ENCODE results near the gene CLDN6.

The CLDN6 gene

DNA sequence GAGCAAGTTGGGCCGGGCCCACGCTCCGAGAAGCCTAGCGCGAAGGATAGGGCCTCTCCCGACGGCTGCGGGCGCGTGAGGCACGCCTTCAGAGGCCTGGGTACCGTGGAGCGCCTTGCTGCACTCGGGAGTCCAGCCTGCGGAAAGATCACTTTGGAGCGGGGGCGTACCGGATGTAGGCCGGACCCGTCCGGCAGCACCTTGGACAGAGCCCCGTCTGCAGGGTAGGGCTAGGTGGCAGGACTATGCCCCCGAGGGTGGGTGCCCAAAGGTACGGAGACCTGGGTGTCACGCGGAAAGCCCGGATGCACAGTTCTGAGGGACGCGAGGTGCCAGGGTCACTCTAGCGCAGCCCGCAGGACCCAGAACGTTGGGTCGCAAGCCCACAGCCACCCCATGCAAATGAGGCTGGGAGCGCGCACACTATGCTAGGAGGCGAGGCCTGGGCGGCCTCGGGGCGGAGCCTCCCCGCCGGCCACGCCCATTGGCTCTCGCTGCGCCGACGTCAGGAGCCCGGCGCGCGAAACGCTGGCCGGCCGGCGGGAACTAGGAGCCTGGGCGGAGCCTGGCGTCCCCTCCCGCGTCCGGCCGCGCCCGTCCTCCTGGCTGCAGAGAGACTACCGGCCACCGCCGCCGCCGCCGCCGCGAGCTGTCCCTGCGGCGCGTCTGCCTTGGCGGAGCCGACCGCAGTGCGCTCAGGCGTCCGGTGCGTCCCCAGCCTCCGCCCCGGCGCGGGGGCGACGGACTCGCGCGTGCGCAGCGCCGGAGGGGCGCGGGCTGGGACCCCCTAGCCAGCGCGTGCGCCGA is 49.0 kb downstream of the CLDN6 start, which contains the start of gene PAQR4:
Gene PAQR4, plus strand, starts transcription at position 611 of the 807 bp plus-strand sequence. CDS start 327 bp downstream, outside the sequence.
- Histone ChIP-seq H4K20me1 (ENCODE audit: control insufficient read depth, insufficient read depth, low read depth, low read length) (peaks cover 10% of the 10 kb centered on the region), H3K27me3 (ENCODE audit: control insufficient read depth, low read length) (no peaks in the 10 kb centered on the region), H3K36me3 (ENCODE audit: control insufficient read depth, low read length) (peaks cover 59% of the 10 kb centered on the region), H3K79me2 (ENCODE audit: control insufficient read depth, low read length) (peaks cover 41% of the 10 kb centered on the region), H3K4me3 (ENCODE audit: low read length) (peak within 1 kb of the TSS; percentile 92), H3K4me2 (ENCODE audit: low read length) (peak within 1 kb of the TSS; percentile 97), H3K9me3 (ENCODE audit: control insufficient read depth, insufficient read depth, low read length) (no peaks in the 10 kb centered on the region), H3K27ac (ENCODE audit: low read depth, low read length) (peak within 1 kb of the TSS; percentile 96), H3F3A (ENCODE audit: control insufficient read depth, insufficient read depth) (peaks cover 32% of the 10 kb centered on the region), H3K4me1 (ENCODE audit: control insufficient read depth, low read length) (peaks cover 67% of the 10 kb centered on the region), H3K9me2 (replicated peaks; ENCODE audit: control insufficient read depth, low read length) (no peaks in the 10 kb centered on the region)
- TF ChIP-seq, protein P1, sequence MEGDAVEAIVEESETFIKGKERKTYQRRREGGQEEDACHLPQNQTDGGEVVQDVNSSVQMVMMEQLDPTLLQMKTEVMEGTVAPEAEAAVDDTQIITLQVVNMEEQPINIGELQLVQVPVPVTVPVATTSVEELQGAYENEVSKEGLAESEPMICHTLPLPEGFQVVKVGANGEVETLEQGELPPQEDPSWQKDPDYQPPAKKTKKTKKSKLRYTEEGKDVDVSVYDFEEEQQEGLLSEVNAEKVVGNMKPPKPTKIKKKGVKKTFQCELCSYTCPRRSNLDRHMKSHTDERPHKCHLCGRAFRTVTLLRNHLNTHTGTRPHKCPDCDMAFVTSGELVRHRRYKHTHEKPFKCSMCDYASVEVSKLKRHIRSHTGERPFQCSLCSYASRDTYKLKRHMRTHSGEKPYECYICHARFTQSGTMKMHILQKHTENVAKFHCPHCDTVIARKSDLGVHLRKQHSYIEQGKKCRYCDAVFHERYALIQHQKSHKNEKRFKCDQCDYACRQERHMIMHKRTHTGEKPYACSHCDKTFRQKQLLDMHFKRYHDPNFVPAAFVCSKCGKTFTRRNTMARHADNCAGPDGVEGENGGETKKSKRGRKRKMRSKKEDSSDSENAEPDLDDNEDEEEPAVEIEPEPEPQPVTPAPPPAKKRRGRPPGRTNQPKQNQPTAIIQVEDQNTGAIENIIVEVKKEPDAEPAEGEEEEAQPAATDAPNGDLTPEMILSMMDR (IDR thresholded peaks at IDR 0.05; ENCODE audit: low read depth, low read length, poor library complexity, severe bottlenecking), result no peak
- TF ChIP-seq EZH2phosphoT487 (IDR thresholded peaks at IDR 0.05; ENCODE audit: borderline replicate concordance, low read length), result no peak

DNA sequence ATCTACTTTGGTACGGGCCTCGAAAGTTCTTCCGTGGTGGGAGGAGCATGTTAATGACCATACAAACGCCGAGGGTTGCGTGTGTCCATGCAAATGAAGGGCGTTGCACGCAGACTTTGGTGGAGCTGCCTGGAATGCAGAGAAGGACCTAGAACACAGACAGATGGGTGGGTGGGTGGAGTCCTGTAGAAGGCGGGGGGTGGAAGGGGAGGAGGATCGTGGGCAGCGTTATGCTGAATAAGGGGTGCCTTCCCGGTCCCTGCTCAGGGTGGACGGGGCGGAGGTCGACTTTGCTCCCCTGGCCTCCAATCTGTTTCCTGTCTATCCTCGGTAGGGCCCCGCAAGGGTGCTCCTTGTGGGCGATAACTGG is 49.6 kb downstream of the CLDN6 start:
- H3K36me3 ChIP-seq (ENCODE audit: control insufficient read depth, low read length), result peaks cover 54% of the 10 kb centered on the region
- no peaks in the 10 kb centered on the region for H3K9me3 ChIP-seq (ENCODE audit: control insufficient read depth, insufficient read depth, low read length)
- peak overlapping the region; percentile 96 for H3K27ac ChIP-seq (ENCODE audit: low read depth, low read length)
- H3F3A ChIP-seq (ENCODE audit: control insufficient read depth, insufficient read depth), result peaks cover 30% of the 10 kb centered on the region
- H3K27me3 ChIP-seq (ENCODE audit: control insufficient read depth, low read length), result no peaks in the 10 kb centered on the region
- peaks cover 70% of the 10 kb centered on the region for H3K4me1 ChIP-seq (ENCODE audit: control insufficient read depth, low read length)
- H3K4me3 ChIP-seq (ENCODE audit: low read length), result peak overlapping the region; percentile 92
- TF ChIP-seq, protein P1 (IDR thresholded peaks at IDR 0.05; ENCODE audit: low read depth, low read length, poor library complexity, severe bottlenecking), result no peak
- no peak for TF ChIP-seq EZH2phosphoT487 (IDR thresholded peaks at IDR 0.05; ENCODE audit: borderline replicate concordance, low read length)
- peak overlapping the region; percentile 97 for H3K4me2 ChIP-seq (ENCODE audit: low read length)
- no peaks in the 10 kb centered on the region for H3K9me2 ChIP-seq (replicated peaks; ENCODE audit: control insufficient read depth, low read length)
- H3K79me2 ChIP-seq (ENCODE audit: control insufficient read depth, low read length), result peaks cover 41% of the 10 kb centered on the region
- H4K20me1 ChIP-seq (ENCODE audit: control insufficient read depth, insufficient read depth, low read depth, low read length), result peaks cover 10% of the 10 kb centered on the region

DNA sequence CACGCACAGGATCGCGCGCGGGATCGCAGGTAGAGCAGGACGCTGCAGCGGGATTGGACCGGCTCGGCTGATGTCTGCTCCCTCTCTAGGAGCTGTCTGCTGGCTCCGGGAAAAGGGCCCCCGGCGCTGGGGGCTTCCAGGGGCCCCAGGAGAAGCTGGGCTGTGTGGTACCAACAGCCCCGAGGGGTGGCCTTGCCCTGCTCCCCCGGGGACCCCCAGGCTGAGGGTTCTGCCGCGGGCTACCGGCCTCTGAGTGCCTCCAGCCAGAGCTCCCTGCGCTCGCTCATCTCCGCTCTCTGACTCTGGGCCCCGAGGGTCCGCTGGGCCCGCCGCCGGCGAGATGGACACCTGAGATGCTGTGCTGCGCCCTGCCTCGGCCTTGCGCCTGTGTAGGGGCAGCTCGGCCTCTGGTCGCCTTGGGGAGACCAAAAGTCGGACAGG is 50.2 kb downstream of the CLDN6 start:
- Histone ChIP-seq H3K27ac (ENCODE audit: low read depth, low read length) (peak overlapping the region; percentile 96), H3K79me2 (ENCODE audit: control insufficient read depth, low read length) (peaks cover 41% of the 10 kb centered on the region)

More for the DNA sequence above, 50.2 kb downstream of the CLDN6 start:
- Histone ChIP-seq H3K9me3 (ENCODE audit: control insufficient read depth, insufficient read depth, low read length) (no peaks in the 10 kb centered on the region), H3K4me3 (ENCODE audit: low read length) (peak overlapping the region; percentile 92), H4K20me1 (ENCODE audit: control insufficient read depth, insufficient read depth, low read depth, low read length) (peaks cover 10% of the 10 kb centered on the region), H3K4me2 (ENCODE audit: low read length) (peak overlapping the region; percentile 97), H3K9me2 (replicated peaks; ENCODE audit: control insufficient read depth, low read length) (no peaks in the 10 kb centered on the region), H3K27me3 (ENCODE audit: control insufficient read depth, low read length) (no peaks in the 10 kb centered on the region), H3F3A (ENCODE audit: control insufficient read depth, insufficient read depth) (peaks cover 29% of the 10 kb centered on the region), H3K36me3 (ENCODE audit: control insufficient read depth, low read length) (peaks cover 47% of the 10 kb centered on the region), H3K4me1 (ENCODE audit: control insufficient read depth, low read length) (peaks cover 72% of the 10 kb centered on the region)
- TF ChIP-seq, protein P1 (IDR thresholded peaks at IDR 0.05; ENCODE audit: low read depth, low read length, poor library complexity, severe bottlenecking), result no peak
- TF ChIP-seq EZH2phosphoT487 (IDR thresholded peaks at IDR 0.05; ENCODE audit: borderline replicate concordance, low read length), result no peak
